Activated CD4-positive, alpha-beta T cell treated with anti-CD3 and anti-CD28 coated beads for 4 hours (primary cell): ENCODE measurements around the gene SLC4A3.

Experiments
- DNase-seq, 2 donors: peaks; one replicate each; pipeline ENCODE4 v3.0.0-alpha.2; 2020

SLC4A3 gene

DNA sequence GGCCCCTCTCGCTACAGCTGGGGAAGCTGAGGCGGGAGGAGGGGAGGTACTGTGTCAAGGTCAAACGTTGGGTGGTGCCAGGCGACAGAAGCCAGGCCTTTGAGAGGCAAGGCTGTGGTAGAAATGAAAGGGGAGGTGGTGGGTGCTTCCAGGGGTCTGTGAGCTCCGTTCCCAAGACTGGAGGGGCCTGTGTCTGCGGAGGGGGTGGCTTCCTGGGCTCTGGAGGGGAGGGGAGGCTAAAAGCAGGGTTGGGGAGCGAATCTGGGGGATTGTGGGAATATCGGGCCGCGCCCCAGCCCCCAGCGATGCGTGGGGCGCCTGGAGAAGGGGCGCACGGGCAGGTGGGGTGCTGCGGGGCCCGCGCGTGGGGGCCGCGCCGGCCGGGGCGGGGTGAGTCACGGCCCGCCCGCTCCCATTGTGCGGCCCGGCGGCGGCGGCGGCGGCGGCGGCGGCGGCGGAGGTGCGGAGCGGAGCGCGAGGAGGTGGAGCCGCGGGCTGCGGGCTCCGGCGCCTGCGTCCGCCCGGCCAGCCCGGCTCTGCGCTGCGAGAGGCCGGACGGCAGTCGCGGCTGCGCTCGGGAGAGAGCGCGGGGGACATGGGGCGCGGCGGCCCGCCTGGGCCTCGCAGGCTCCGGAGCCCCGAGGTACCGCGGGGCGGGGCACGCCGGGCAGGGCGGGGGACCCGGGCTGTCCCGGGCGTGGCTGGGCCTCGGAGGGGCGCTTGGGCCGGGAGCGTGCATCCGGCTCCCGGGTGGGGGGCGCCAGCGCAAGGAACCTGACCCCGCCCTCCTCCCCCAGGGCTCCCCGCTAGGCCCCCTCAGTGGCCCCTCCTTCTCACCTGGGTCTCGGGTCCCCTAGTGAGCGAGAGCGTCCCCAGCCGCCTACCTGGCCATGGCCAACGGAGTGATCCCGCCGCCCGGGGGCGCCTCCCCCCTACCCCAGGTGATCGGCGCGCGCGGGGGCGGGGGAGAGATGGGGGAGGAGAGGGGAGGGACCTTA is at the start of gene SLC4A3:
SLC4A3 (plus strand) TSS at position 528 of the 998 bp plus-strand sequence; CDS start at position 891, 363 bp downstream.
- no peak for DNase-seq

DNA sequence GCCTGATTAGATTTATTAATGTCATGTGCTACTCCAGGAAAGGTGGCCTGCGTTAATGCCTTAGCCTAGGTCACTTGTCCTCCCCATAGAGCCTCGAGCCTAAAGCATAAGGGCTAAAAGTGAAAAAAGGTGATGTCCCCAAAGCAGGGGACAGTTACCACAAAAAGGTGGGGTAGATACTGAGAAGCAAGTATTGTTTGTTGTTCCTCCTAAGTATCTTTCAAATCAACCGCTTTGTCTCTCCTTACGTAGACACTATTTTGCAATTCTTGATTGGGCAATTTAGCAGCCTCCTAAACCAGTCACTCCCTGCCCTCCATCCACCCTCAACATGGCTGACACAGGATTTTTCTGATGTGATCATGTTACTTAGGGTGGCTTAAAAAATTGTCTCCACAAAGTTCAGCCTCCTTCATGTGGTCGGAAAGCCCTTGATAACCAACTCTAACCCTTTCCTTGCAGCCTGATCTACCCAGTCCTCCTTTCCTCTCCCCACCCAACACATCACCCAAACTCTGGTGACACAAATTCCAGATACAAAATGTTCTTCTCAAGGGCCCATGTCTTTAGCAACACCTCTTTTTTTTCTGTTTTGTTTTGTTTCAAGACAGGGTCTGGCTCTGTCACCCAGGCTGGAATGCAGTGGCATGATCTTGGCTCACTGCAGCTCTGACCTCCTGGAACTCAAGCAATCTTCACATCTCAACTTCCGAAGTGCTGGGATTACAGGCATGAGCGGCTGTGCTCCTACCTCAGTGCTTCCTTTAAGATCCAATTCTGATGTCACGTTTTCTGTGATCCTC is 48.4 kb upstream of the SLC4A3 start:
- DNase-seq = no peak

GRCh38 chr2:219581346-219581745 is 46.1 kb upstream of the SLC4A3 start:
- DNase-seq = no peak

GRCh38 chr2:219591091-219591490 is 36.3 kb upstream of the SLC4A3 start:
- no peak for DNase-seq

- DNase-seq = no peak
Measured at GRCh38 chr2:219592736-219593135, 34.7 kb upstream of the SLC4A3 start.

DNA sequence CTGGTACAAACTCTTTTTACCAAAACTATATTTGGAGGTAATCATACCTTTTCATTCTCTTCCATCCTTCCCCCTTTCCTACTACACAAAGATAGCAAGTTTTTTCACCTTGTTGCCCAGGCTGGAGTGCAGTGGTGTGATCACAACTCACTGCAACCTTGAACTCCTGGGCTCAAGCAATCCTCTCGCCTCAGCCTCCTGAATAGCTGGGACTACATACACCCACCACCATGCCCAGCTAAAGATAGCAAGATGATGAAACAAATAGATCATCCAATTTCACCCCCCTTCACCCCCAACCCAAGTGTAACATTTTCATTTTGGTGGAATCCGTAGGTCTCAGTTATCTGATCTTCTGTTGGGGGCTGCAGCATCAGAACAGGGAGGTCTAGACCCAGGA is 34.3 kb upstream of the SLC4A3 start:
- no peak for DNase-seq

DNA sequence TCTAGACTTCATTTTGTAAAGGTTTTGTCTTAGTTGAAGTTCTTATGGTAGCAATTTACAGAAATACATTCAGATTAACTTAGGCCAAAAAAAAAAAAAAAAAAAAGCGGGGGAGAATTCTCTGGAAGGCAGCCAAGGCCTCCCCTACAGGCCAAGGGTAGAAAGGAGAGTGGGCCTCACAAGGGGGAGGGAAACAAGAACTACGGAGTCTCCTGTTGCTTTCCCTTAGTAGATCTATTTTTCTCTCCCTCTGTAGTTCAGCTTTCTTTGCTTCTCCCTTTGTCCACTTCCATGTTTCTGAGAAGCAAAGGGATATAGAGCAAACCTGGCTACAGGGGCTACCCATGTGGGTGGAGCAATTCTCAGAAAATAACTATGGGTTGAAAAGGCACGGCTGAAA is 32.2 kb upstream of the SLC4A3 start:
- no peak for DNase-seq

DNA sequence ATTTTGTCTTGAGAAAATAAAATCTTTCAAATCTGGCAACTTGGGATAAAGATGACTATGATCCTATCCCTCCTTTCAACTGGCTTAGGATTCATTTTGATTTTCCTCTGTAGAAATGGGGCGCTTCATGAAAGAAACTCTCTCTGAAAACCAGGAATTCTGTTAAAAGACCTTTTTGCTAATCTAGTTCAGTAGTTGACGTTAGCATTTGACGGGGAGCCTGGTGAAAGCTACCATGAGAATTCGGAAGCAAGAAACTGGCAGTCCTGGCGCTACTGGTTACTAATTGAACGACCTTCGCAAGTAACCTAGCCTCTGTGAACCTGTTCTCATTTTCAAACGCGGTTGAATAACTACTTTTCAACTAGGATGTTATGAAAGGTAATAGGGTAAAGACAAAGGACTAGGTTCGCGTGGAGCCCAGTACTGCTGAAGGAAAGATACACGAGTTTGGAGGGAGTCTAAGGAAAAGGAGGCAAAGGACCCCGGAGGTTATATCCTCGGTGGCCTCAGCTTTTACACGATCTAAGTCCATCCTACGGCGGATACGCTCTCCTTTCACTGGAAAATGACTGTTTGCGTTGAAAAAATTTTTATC is 30.4 kb upstream of the SLC4A3 start:
- no peak for DNase-seq

DNA sequence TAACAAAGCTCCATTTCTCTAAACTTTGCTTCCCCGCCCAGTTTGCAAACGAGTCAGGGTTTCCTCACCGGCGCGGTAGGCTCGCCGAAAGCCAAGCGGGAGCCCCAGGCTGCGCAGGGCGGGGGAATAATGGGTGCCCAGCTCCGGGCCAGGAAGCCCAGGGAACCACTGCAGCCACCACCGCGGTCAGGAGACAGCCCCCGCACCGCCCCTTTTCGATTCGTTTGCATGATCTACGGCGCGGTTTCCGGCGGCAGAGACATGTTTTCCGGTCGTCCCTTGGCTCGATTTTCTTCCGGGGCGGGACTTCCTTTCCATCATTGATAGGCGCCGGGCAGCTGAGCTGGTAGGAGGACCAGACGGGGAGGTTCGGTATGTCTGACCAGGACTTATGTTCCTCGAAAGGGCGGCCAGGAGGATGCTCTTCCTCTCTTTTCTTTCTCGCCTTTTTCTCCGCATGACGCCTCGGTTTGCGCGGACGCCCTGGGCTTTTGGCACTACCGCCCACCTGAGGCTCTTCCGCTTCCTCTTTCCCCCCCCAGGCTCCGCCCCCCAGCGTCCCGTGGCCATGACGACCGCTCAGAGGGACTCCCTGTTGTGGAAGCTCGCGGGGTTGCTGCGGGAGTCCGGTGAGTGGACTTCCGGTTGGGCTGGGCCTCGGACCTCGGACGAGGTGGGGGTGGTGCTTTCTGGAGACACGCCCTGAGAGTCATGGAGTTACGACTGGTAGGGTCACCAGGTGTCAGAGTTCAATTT is 29.7 kb upstream of the SLC4A3 start, which contains the start of gene STK11IP:
STK11IP (plus strand) TSS at position 306 of the 756 bp plus-strand sequence; CDS start at position 569, 263 bp downstream.
- peak; percentile 88 to 89 for DNase-seq

DNA sequence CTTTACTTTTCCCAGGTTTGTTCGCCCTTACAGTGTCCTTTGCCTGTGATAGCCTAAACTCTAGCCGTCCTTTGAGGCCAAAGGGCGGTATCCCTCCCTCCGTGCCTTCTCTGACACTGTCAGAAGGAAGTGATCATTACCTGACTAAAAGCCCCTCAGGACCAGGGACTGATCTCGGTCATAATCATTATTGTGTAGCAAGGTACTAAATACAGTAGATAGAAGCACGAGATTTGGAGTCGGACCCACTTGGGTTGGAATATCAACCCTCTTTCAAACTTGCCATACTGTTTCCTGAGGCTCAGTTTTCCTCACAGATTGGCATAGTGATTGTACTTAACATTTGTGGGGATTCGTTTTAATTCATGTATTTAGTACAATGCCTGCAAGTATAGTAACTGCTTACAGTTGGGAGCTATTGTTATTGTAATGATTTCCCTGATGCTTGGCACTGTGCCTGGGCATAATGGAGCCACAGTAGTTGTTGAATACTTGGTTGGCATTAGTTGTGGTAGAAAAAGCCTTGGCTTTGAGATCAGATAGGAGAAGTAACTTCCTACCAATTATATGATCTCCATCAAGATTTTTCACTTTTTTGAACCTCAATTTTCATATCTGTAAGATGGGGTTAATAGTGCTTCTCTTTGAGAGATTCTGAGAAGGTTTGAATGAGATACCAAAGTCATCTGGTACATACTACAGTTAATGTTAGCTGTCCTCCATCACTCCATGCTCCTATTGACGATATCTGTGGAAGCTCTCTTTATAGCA is 28.9 kb upstream of the SLC4A3 start:
- no peak for DNase-seq

GRCh38 chr2:219603771-219604170 is 23.7 kb upstream of the SLC4A3 start:
- no peak for DNase-seq

- DNase-seq = no peak
Measured at GRCh38 chr2:219605607-219605954, 21.8 kb upstream of the SLC4A3 start.

DNA sequence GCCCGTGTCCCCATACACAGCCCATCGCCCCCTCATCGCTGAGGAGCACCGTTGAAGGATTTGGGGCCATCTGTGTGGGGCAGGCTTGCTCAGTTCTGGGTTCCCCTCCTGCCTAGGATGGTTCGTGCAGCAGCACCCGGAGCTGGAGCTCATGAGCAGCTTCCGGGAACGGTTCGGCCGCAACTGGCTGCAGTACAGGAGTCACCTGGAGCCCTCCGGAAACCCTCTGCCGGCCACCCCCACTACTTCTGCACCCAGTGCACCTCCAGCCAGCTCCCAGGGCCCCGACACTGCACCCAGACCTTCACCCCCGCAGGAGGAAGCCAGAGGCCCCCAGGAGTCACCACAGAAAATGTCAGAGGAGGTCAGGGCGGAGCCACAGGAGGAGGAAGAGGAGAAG is 19.5 kb upstream of the SLC4A3 start:
- no peak for DNase-seq

DNA sequence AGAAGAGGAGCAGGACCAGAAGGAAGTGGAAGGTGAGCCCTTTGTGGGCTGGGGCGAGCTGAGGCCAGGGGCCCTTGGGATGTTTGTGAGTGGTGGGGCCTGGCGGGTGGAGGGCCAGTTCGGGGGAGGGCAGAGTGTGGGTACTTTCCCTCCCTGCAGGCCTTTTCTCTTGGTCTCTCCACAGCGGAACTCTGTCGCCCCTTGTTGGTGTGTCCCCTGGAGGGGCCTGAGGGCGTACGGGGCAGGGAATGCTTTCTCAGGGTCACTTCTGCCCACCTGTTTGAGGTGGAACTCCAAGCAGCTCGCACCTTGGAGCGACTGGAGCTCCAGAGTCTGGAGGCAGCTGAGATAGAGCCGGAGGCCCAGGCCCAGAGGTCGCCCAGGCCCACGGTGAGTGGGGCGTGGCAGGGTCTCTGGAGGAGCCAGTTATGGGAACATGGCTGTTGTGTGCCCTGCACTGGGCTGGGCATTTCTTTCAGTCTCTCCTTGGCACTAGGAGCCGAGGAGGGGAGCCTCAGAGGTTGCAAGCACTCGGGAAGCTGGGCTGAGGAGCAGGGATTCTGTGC is 18.9 kb upstream of the SLC4A3 start:
- no peak for DNase-seq

- no peak for DNase-seq
Measured at GRCh38 chr2:219609149-219609750, 18.2 kb upstream of the SLC4A3 start.

GRCh38 chr2:219611306-219611705 is 16.1 kb upstream of the SLC4A3 start:
- DNase-seq = no peak

- no peak for DNase-seq
Measured at GRCh38 chr2:219611866-219612576, 15.4 kb upstream of the SLC4A3 start.

DNA sequence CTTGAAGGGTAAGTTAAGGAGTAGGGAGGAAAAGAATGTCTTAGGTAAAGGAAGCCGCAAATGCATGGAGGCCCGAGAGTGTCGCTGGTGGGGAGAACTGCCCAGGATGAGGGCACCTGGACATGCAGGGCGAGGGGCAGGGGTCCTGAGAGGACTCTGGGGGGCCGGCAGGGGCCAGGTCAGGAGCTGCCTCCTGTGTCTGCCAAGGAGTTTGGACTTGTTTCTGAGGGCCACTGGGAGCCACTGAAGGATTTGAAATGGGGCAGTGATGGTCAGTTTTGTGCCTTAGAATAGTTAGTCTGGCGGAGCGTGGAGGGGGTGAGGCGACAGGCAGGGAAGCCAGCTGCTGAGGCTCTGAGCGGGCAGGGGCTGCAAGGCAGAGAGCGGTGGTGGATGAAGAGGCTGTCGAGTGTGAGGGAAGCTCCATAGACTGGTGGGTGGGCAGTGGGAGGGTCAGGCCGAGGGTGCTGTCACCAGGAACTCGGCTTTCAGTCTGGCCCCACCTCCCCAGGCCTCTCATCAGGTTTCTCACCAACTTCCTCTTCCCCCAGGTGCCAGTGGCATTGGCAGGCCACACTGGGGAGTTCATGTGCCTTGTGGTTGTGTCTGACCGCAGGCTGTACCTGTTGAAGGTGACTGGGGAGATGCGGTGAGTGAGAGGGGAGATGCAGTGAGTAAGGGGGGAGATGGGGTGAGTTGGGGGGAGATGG is 14.7 kb upstream of the SLC4A3 start:
- DNase-seq = no peak

GRCh38 chr2:219613461-219614070 is 13.9 kb upstream of the SLC4A3 start:
- DNase-seq = no peak
